MV-4-11 (cell line): ENCODE measurements around the gene OXGR1.

Experiments used
- DNase-seq: peaks from one replicate; lab custom pipeline; 2025; lab: John Stamatoyannopoulos, UW

Gene OXGR1

DNA sequence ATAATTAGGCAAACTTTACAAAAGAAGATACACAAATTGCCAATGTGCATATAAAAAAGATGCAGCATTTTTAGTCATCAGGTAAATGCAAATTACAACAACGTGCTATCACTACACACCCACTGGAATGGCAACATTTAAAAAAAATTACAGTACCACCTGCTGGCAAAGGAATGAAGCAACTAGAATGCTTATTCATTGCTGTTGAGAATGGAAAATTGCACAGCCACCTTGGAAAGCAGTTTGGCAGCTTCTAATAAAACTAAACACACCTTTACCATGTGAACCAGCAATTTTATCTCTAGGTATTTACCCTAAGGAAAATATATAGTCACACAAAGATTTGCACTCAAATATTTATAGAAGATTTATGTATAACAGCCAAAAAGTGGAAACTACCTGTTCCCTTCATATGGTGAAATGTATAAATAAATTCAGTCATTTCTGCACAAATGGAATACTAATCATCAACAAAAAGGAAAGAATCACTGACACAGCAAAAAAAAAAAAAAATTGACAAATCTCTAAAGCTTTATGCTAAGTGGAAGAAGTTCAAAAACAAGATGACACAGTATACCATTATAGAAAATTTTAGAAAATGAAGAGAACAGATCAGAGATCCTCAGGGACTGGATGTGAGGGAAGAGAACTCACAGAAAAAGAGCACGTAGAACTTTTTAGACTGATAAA, 30.3 kb downstream of the OXGR1 start:
- DNase-seq, result no peak

DNA sequence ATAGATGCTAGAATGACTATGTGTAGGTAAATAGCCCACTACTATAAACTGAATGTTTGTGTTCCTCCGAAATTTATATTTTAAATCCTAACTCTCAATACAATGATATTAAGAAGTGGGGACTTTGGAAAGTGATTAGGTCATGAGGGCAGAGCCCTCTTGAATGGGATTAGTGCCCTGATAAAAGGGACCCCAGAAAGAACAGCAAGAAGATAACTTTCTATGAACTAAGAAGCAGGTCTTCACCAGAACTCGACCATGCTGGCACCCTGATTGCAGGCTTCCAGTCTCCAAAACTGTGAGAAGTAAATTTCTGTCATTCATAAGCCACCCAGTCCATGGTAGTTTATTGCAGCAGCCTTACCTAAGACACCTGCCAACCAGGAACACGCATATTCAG, 33.9 kb downstream of the OXGR1 start:
- no peak for DNase-seq

- no peak for DNase-seq
These were observed 35.9 kb downstream of the OXGR1 start for GRCh38 chr13:96958286-96958891.

- DNase-seq, result no peak
These were observed 41.7 kb downstream of the OXGR1 start for GRCh38 chr13:96952595-96952994.

DNA sequence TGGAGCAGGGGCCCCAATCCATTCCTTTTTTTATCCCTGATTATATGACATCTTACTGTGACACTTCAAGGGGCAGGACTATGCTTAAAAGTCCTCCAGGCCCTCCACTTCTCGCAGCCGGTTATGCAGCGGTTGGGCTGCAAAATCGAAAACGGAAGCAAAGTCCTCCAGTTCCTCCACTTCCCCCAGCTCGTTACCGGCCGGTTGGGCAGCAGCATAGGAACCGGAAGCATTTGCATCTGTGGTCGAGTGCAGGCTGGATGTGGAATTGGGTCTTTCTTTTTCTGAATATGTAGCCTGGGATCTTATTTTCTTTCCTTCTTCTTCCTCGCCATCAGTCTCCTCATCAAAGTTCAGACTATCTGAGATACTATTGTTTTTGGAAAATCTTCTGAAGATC, 46.1 kb downstream of the OXGR1 start:
- DNase-seq, result no peak

DNA sequence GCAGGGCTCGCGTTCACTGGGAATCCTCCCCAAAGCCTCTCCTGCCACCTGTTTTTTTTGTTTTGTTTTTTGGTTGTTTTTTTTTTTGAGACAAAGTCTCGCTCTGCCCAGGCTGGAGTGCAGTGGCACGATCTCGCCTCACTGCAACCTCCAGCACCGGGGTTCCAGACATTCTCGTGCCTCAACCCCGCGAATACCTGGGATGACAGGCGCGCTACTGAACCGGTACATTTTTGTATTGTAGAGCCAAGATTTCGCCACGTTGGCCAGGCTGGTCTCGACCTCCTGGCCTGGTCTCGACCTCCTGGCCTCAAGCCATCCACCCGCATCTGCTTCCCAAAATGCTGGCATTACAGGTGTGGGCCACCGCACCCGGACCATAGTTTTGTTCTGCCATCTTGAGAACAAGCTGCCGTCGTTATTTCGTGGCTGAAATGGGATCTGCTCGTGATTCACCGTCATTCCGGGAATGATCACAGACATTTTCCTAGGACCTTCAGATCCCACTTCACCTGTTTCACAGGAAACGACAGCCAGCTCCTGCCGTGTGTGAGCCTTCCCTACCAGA, 46.8 kb downstream of the OXGR1 start:
- no peak for DNase-seq

GRCh38 chr13:96946709-96947311, 47.5 kb downstream of the OXGR1 start:
- no peak for DNase-seq

GRCh38 chr13:96940961-96941360, 53.3 kb downstream of the OXGR1 start:
- no peak for DNase-seq

- DNase-seq, result no peak
These were observed 58.4 kb downstream of the OXGR1 start for GRCh38 chr13:96935901-96936300.
